Progenitor cell of endocrine pancreas (in vitro differentiated cells): ENCODE measurements around the gene AFG3L2. TPM values are rescaled to one million over a fixed set of nuclear protein-coding genes. Genes with fewer than 3 reads are reported as not detected.

Experiments
- DNase-seq: peaks from one replicate; pipeline ENCODE4 v3.0.0; 2021; ENCODE audit warnings: low spot score; ENCODE audit not compliant: unreplicated experiment
- H3K27ac Mint-ChIP-seq: 2 replicates; pipeline ENCODE4 v1.8.0; 2021; ENCODE audit warnings: mild to moderate bottlenecking, moderate library complexity, mixed read lengths
- H3K27me3 Mint-ChIP-seq: 2 replicates; pipeline ENCODE4 v1.8.0; 2021; ENCODE audit warnings: mixed read lengths
- H3K36me3 Mint-ChIP-seq: 2 replicates; pipeline ENCODE4 v1.8.0; 2022; ENCODE audit warnings: mixed read lengths; ENCODE audit not compliant: insufficient read depth
- H3K4me1 Mint-ChIP-seq: 2 replicates; pipeline ENCODE4 v1.8.0; 2021; ENCODE audit warnings: low read depth, mixed read lengths
- H3K4me3 Mint-ChIP-seq: 2 replicates; pipeline ENCODE4 v1.8.0; 2021; ENCODE audit warnings: low read depth, mild to moderate bottlenecking, moderate library complexity, mixed read lengths
- H3K9me3 Mint-ChIP-seq: 2 replicates; pipeline ENCODE4 v1.8.0; 2021; ENCODE audit warnings: low read depth, mixed read lengths
- total RNA-seq: library from RNA; stranded (reverse); gene quantifications from 2 replicates; pipeline ENCODE4 v1.2.1, GENCODE V29; 2021
- TF ChIP-seq, protein P1 (sequence below): fragments of 200-600 bp; sonication (generic); IDR thresholded peaks from one replicate; pipeline ENCODE4 v1.5.0; 2021; ENCODE audit warnings: antibody characterized with exemption, mild to moderate bottlenecking; ENCODE audit not compliant: unreplicated experiment

Gene AFG3L2
- total RNA-seq, 1 donor from 2014 or later, result 44.6 TPM

DNA sequence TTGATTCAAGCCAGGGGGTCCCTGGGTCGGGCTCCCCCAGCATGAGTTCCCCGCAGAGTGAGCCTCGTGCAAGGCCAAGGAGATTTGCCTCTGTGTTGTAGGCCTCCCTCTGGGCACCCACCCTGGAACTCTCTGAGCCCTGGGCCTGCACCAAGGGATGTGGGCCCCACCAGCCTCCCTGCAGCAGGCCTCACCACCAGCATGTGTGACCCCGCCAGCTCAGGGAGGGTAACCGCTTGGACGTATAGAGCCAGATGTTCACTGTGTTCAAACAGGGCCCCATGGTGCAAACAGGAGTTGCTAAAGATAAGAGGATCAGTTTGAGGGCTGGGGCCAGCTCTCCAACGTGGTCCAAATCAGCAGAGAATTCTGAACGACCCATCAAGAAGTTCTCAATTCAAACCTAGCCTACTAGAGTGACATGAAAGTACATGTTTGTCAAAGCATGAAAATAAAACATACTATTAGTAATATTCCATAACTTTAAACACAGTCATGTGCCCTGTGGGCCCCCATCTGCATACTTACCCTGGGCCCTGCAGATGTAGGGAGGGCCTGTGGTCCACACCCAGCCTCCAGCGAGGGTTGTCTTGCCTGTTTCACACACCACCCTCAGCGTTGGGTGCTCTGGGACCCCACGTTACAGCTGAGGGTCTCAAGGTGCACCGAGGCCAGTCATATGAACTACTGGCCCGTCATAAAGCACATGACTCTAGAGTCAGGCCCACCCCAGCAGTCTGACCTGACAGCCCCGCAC lies 74.5 kb downstream of the AFG3L2 start:
- Mint-ChIP-seq H3K4me3 (no peak overlapping the region), H3K9me3 (no peaks in the 10 kb centered on the region), H3K27me3 (peaks cover 50% of the 10 kb centered on the region), H3K27ac (no peak overlapping the region), H3K4me1 (peaks cover 11% of the 10 kb centered on the region), H3K36me3 (no peaks in the 10 kb centered on the region)
- TF ChIP-seq, protein P1, sequence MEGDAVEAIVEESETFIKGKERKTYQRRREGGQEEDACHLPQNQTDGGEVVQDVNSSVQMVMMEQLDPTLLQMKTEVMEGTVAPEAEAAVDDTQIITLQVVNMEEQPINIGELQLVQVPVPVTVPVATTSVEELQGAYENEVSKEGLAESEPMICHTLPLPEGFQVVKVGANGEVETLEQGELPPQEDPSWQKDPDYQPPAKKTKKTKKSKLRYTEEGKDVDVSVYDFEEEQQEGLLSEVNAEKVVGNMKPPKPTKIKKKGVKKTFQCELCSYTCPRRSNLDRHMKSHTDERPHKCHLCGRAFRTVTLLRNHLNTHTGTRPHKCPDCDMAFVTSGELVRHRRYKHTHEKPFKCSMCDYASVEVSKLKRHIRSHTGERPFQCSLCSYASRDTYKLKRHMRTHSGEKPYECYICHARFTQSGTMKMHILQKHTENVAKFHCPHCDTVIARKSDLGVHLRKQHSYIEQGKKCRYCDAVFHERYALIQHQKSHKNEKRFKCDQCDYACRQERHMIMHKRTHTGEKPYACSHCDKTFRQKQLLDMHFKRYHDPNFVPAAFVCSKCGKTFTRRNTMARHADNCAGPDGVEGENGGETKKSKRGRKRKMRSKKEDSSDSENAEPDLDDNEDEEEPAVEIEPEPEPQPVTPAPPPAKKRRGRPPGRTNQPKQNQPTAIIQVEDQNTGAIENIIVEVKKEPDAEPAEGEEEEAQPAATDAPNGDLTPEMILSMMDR, result no peak
- DNase-seq, result no peak

DNA sequence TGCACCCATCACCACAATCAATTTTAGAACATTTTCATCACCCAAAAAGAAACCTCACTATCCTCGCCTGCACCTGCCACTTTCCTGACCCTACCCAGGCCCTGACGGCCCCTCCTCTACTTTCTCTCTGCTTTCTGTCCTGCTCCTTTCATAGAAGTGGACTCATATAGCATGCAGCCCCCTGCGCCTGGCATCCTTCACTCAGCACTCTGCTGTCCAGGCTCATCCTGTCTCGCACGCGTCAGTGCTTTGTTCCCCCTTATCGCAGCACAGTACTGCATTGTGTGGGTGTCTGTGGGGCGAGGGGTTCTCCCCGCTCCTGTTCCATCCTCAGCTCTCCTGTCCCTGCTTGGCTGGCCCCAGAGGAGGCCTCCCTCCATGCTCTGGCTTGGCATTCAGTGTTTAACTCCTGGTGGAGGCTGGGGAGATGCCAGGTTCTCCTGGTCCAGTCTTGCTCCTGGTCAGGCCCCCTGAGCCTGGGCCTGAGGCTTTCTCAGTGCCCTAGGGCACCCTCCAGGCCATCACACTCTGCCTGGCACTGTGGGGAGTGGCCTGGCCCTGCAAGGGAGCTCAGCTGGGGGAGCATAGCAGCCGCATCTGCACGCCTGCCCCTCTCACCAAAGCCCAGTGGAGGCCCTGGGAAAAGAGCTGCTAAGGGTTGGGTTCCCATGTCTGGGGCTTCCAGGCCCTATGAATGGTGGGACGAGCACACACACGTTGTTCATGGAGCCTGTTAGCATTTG lies 75.6 kb downstream of the AFG3L2 start:
- TF ChIP-seq, protein P1, result no peak
- H3K4me3 Mint-ChIP-seq, result no peak overlapping the region
- H3K9me3 Mint-ChIP-seq, result no peaks in the 10 kb centered on the region
- H3K4me1 Mint-ChIP-seq, result peaks cover 4% of the 10 kb centered on the region
- H3K27ac Mint-ChIP-seq, result no peak overlapping the region
- DNase-seq, result no peak
- H3K36me3 Mint-ChIP-seq, result no peaks in the 10 kb centered on the region
- peaks cover 42% of the 10 kb centered on the region for H3K27me3 Mint-ChIP-seq

DNA sequence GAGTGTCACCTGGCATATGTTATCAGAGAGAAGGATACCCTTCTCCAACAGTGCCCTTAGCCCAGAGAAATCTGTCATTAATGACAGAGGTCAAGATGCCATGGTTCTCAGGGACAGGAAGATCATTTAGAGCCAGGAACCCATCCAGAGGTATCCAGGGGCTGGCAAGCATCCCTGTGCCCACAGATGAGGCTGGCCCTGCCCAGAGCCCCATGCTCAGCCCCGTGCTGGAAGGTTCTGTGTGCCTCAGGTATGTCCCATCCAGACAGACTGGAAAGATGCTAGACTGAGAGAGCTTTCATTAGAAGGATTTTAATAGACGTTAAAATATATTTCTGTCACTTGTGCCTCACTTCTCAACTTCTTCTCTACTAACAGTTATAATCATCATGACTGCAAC lies 77.2 kb downstream of the AFG3L2 start:
- TF ChIP-seq, protein P1, result no peak
- Mint-ChIP-seq H3K9me3 (no peaks in the 10 kb centered on the region), H3K4me3 (no peak overlapping the region), H3K4me1 (peaks cover 2% of the 10 kb centered on the region), H3K27ac (no peak overlapping the region), H3K36me3 (no peaks in the 10 kb centered on the region), H3K27me3 (peaks cover 27% of the 10 kb centered on the region)
- DNase-seq, result no peak

DNA sequence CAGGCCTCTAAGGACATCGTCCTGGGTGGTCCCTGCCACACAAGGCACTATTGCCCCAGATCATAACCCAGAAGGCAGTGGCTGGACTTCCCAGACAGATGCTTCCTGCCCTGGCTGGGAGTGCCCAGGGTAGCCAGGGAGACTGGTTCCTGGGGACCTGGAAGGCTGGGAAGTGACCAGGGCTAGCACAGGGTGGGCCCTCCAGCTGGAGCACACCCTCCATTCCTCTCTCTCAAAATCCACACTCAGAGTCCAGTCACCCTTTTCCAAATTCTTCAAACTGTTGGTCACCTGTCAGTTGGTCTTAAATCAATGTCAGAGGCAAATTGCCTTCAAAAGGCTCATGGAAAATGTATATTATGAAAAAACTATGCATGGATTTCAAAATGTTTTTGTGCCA lies 80.6 kb downstream of the AFG3L2 start:
- TF ChIP-seq, protein P1, result no peak
- Mint-ChIP-seq H3K36me3 (no peaks in the 10 kb centered on the region), H3K4me1 (no peaks in the 10 kb centered on the region), H3K27me3 (peaks cover 31% of the 10 kb centered on the region), H3K27ac (no peak overlapping the region), H3K9me3 (no peaks in the 10 kb centered on the region), H3K4me3 (no peak overlapping the region)
- no peak for DNase-seq

DNA sequence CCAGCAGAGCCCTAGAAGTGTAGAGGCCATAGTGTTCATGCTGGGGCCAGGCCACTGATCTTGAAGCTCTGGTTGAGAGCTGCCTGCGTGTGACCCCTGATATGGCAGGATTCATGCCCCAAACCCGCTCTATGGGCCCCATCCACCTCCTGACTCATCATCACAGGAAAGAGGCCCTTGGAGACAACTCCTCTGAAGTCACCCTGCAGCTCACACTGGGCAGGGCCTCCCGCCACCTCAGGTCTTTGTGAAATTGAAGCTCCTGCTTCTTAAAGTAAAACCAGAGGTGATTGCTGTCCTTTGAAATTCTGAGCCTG lies 81.0 kb downstream of the AFG3L2 start:
- Mint-ChIP-seq H3K27me3 (peaks cover 30% of the 10 kb centered on the region), H3K4me3 (no peak overlapping the region), H3K9me3 (no peaks in the 10 kb centered on the region), H3K4me1 (no peaks in the 10 kb centered on the region), H3K27ac (no peak overlapping the region), H3K36me3 (no peaks in the 10 kb centered on the region)
- TF ChIP-seq, protein P1, result no peak
- no peak for DNase-seq
